8988T (cell line): ENCODE results near the gene TP53INP2.
"Not testable (repeated sequence)": the region's sequence is repeated elsewhere in the genome, so short reads cannot be mapped to it uniquely, and the experiment has no call there.

Experiments
- DNase-seq: peaks from one replicate; pipeline ENCODE4 v3.0.0; 2011

Gene TP53INP2

DNA sequence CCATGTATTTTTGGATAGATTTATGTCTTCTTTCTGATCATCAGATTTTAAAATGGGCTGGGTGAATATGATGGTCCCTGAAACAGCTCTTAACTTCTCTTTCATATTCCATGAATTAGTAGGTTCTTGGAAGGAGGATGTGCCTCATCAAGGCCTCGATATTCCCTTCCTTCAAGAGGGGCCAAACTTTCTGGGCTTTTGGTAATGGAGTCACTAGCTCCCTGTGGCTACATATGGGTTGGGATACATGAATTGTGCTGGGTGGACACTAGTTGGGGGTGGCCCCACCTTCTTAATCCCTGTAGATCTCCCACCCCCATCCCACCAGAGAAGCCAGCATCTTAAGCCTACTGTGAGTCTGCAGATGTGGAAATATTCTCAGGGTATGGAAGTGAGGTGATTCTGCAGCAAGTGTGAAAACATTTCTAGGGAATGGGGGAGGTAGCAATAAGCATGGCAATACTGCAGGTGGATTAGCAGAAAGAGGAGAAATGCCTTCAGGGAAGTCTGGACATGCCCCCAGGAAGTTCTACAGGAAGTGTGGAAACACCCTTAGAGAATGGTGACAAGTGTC, 2.2 kb downstream of the TP53INP2 start:
- no peak for DNase-seq

GRCh38 chr20:34706912-34707784, 3.0 kb downstream of the TP53INP2 start:
- DNase-seq: no peak

- DNase-seq: peak; percentile 76
Measured at GRCh38 chr20:34708621-34709043, 4.5 kb downstream of the TP53INP2 start.

GRCh38 chr20:34709044-34709830, 5.1 kb downstream of the TP53INP2 start:
- peak; percentile 98 for DNase-seq

GRCh38 chr20:34709831-34710567, 5.9 kb downstream of the TP53INP2 start:
- peak; percentile 92 for DNase-seq

GRCh38 chr20:34710568-34710839, 6.4 kb downstream of the TP53INP2 start:
- no peak for DNase-seq

DNA sequence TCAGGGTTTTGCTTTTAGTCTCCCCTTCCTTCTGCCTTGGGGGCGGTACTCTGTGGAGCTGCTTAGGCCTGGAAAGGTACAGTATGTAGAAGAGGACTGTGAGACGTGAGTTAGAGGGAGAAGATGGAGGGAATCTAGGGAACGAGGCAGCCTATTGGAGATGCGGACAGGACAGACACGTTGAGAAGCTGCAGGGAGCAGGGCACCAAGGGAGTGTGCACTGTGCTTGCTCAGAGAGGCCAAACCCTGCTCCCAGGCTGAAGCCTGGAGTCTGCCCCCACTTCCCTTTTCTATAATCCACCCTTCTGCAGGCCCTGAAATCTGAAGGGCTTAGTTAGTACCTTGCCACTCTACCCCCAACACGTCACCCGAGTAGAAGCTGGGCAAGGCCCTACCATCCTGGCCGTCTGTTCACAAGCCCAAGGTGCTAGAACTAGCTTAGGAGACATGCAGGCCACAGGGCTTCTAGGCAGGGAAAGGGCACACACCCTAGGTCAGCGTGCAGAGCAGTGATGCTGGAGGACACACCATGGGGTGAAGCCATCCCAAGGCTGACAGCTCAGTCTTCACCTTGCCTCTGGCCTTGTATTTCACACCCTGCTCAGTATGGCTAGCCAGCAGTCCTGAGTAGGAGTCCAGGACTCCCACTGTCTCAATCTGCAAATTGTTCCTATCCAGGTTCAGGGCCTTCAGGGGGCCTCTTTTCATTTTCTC, 6.9 kb downstream of the TP53INP2 start:
- no peak for DNase-seq

DNA sequence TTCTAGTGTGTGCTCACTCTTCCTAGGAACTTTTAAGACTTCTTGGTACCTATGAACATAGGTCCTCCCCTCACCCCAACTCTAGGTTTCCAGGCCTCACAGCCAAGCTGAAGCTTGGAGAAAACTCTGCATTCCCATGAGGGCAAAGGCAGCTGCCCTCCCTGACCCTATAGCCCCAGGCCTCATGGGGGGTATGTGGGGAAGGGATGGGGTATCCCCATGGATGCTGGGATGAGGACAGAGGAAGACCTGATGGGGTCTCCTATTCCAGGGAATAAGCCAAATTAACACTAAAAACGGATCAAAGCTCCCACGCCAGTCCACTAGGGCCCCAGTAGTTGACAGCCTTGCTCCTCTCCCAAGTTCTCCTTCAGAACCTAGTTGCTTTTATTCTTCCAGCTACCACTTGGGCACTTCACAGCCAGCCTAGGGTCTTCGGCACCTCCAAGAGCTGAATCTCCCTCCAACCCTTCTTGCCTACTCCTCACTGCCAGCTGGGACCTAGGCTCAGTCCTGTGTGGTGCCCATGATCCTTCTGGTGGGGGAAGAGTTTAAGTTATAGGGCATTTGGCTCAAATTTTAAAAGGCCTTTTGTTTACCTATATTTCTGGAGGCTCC, 7.8 kb downstream of the TP53INP2 start:
- DNase-seq: no peak

- no peak for DNase-seq
Measured at GRCh38 chr20:34712525-34713192, 8.5 kb downstream of the TP53INP2 start.

GRCh38 chr20:34713194-34713943, 9.2 kb downstream of the TP53INP2 start:
- DNase-seq: peak; percentile 78

- not testable (repeated sequence) for DNase-seq
Measured at GRCh38 chr20:34713944-34714515, 9.9 kb downstream of the TP53INP2 start.

DNA sequence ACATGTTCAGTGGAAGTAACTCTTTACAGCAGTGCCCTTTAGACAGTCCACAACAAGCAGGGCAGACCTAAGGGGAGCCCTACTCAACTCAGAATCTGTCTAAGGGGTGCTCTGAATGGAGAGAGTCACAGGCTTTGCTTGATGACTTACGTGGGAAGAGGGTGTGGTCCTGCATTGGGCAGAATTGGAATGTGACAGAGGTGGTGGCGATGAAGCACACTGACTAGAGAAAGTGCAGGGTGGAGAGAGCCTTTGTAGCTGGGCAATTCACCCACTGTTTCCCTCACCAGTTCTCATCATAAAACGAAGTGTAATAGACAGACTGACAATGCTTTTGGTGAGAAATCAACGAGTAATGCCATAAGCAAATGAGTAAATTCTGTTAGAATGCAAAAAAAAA, 11.2 kb downstream of the TP53INP2 start:
- no peak for DNase-seq

DNA sequence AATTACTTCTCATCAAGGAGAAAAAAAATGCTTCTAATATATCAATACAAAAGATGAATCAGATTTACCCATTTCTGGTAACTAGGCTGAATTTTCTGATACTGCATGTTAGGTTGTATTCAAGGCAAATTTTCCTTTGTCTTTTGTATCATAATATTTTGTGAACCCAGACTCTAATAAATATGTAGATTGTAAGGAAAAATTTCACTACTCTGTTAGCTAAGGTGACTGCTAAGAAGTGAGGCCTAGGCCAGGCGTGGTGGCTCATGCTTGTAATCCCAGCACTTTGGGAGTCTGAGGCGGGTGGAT, 12.7 kb downstream of the TP53INP2 start:
- DNase-seq: no peak

DNA sequence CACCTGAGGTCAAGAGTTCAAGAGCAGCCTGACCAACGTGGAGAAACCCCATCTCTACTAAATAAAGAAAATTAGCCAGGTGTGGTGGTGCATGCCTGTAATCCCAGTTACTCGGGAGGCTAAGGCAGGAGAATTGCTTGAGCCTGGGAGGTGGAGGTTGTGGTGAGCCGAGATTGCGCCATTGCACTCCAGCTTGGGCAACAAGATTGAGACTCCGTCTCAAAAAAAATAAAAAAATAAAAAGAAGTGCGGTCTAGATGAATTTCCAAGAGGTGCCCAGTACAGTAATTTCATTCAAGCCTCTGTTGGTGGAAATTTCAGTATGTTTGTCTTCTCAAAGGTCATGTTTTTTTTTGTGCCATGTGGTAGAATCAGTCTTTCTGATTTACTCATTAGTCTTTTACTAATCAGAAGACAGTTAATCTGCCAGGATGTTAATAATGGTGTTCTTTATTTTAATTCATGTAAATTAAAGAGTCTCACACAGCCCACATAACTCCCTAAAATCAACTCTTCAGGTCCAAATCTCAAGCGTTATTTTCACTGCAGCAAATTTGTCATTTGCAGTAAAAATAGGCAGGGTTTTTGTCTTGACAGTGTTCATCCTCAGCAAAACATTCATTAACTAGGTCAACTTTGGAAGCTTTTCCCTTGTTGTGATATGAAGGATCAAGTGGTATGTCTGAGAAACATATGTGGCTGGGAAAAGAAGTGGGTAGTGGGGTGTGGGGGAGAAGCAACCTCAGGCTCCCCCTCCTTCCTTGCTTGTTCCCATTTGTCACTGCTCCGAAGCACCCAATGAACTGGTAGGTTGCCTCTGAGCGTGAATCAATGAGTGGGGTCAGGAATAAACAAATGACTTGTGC, 13.3 kb downstream of the TP53INP2 start:
- no peak for DNase-seq

DNA sequence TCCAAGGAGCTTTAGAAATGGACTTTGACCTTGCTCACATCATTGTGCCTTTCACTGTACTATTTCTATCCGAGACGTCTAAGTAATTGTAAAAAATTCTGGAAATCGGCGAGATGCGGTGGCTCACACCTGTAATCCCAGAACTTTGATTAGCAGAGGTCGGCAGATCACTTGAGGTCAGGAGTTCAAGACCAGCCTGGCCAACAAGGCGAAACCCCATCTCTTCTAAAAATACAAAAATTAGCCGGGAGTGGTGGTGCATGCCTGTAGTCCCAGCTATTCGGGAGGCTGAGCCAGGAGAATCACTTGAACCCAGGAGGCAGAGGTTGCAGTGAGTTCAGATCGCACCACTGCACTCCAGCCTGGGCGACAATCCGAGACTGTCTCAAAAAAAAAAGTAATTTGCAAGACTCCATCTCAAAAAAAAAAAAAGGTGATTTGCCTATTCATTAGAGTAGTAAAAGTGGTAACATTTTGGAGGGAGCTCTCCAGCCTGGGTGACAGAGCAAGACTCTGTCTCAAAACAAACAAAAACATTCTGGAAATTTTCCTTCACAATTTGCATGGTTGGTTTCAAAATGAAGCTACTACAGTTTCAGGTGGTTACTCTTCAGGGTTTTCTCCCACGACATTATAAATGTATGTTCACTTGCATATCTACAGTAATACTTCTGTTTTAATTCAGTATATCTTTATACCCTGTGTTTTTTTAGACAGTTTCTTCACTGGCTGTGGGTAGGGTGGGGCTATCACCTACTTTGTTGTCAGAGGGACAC, 15.3 kb downstream of the TP53INP2 start:
- not testable (repeated sequence) for DNase-seq

GRCh38 chr20:34720266-34720665, 16.1 kb downstream of the TP53INP2 start:
- DNase-seq: no peak

DNA sequence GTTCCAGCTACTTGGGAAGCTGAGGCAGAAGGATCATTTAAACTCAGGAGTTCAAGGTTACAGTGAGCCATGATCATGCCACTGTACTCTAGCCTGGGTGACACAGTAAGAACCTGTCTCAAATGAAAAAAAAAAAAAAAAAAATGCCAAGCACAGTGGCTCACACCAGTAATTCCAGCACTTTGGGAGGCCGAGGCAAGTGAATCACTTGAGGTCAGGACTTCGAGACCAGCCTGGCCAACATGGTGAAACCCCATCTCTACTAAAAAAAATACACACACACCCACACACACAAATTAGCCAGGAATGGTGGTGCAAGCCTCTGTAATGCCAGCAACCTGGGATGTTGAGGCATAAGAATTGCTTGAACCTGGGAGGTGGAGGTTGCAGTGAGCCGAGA, 18.4 kb downstream of the TP53INP2 start:
- not testable (repeated sequence) for DNase-seq

GRCh38 chr20:34724172-34724571, 20.0 kb downstream of the TP53INP2 start:
- DNase-seq: no peak

DNA sequence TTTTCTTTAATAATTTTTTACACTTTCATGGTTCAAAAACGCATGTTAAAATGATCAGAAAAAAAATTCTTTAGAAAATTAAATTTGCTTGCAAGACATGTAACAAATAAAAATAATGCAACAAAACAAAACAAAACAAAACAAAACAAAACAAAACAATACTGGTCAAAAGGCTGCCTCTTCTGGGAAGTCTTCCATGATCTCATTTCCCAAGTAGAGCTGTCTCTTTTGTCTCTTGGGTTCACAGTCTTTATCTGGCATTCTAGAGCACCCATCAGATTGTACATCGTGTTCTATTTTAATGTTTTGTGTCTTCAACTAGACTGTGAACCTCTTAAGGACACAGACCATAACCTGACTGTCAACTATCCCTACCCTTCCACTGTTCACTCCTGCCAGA, 25.3 kb downstream of the TP53INP2 start:
- DNase-seq: no peak
